Stimulated activated CD4-positive, alpha-beta T cell treated with anti-CD3 and anti-CD28 coated beads, Interleukin-12 subunit alpha, Interleukin-12 subunit beta, amount 100 ng/mL, for 4 hours (primary cell): Measurements from ENCODE around the gene AKR1A1.
"Not testable (repeated sequence)": the region's sequence is repeated elsewhere in the genome, so short reads cannot be mapped to it uniquely, and the experiment has no call there.

ENCODE experiments used
- DNase-seq: peaks from one replicate; pipeline ENCODE4 v3.0.0-alpha.2; 2020

Gene AKR1A1

GRCh38 chr1:45570631-45571030, 20.0 kb downstream of the AKR1A1 start:
- DNase-seq, result no peak

GRCh38 chr1:45573231-45573804, 22.7 kb downstream of the AKR1A1 start:
- no peak for DNase-seq

GRCh38 chr1:45574105-45574626, 23.5 kb downstream of the AKR1A1 start:
- no peak for DNase-seq

- DNase-seq, result peak; percentile 88
Measured at GRCh38 chr1:45583264-45583665, 32.6 kb downstream of the AKR1A1 start.

- DNase-seq, result peak; percentile 92
Measured at GRCh38 chr1:45583666-45584350, 33.2 kb downstream of the AKR1A1 start, which contains the start of gene NASP. Gene NASP (plus strand): TSS chr1:45584041. CDS start chr1:45584147, 106 bp downstream.

- DNase-seq, result peak; percentile 83
Measured at GRCh38 chr1:45584351-45585109, 33.9 kb downstream of the AKR1A1 start.

- DNase-seq, result no peak
Measured at GRCh38 chr1:45585110-45585426, 34.4 kb downstream of the AKR1A1 start.

- DNase-seq, result no peak
Measured at GRCh38 chr1:45585496-45586075, 35.0 kb downstream of the AKR1A1 start.

GRCh38 chr1:45586769-45587168, 36.1 kb downstream of the AKR1A1 start:
- no peak for DNase-seq

- DNase-seq, result no peak
Measured at GRCh38 chr1:45589861-45590260, 39.2 kb downstream of the AKR1A1 start.

- no peak for DNase-seq
Measured at GRCh38 chr1:45594412-45594811, 43.8 kb downstream of the AKR1A1 start.

GRCh38 chr1:45596765-45597164, 46.1 kb downstream of the AKR1A1 start:
- DNase-seq, result not testable (repeated sequence)

- no peak for DNase-seq
Measured at GRCh38 chr1:45604239-45604638, 53.6 kb downstream of the AKR1A1 start.

- no peak for DNase-seq
Measured at GRCh38 chr1:45607404-45608074, 56.9 kb downstream of the AKR1A1 start.

- DNase-seq, result no peak
Measured at GRCh38 chr1:45608175-45609156, 57.8 kb downstream of the AKR1A1 start.

GRCh38 chr1:45610589-45611226, 60.1 kb downstream of the AKR1A1 start:
- DNase-seq, result no peak

GRCh38 chr1:45612941-45613579, 62.4 kb downstream of the AKR1A1 start:
- no peak for DNase-seq

- DNase-seq, result no peak
Measured at GRCh38 chr1:45615885-45616284, 65.3 kb downstream of the AKR1A1 start.

- no peak for DNase-seq
Measured at GRCh38 chr1:45617618-45618017, 67.0 kb downstream of the AKR1A1 start.

GRCh38 chr1:45619149-45619921, 68.7 kb downstream of the AKR1A1 start:
- DNase-seq, result no peak
